ENCODE data around the gene USH2A.
A peak's percentile ranks its signal among the peaks of the same experiment; 100 is the strongest.

GRCh38 chr1:215888159-215888558 lies 535.1 kb downstream of the USH2A start:
- TF ChIP-seq EP300 (IDR thresholded peaks at IDR 0.05; ENCODE audit: borderline replicate concordance): no peak
- TF ChIP-seq TAF1 (IDR thresholded peaks at IDR 0.05; ENCODE audit: low read depth): no peak
- TF ChIP-seq REST (IDR thresholded peaks at IDR 0.05; ENCODE audit: low read depth): no peak
- no peak for TF ChIP-seq TCF12 (IDR thresholded peaks at IDR 0.05; ENCODE audit: low read depth)
- peak; percentile 45 for TF ChIP-seq RAD21 (IDR thresholded peaks at IDR 0.05; ENCODE audit: low read depth)
- TF ChIP-seq, protein P1, sequence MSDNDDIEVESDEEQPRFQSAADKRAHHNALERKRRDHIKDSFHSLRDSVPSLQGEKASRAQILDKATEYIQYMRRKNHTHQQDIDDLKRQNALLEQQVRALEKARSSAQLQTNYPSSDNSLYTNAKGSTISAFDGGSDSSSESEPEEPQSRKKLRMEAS (IDR thresholded peaks at IDR 0.05): no peak
- no peak for TF ChIP-seq YY1 (IDR thresholded peaks at IDR 0.05; ENCODE audit: low read depth)
